GM18907 (cell line): ENCODE data around the gene ZNF484.
"Not testable (repeated sequence)": the region's sequence is repeated elsewhere in the genome, so short reads cannot be mapped to it uniquely, and the experiment has no call there.

Experiments
- ATAC-seq: cut with Tn5 transposase; IDR thresholded peaks from one replicate; pipeline ENCODE4 v1.9.1; 2021; ENCODE audit warnings: mild to moderate bottlenecking, moderate library complexity; ENCODE audit not compliant: unreplicated experiment

ZNF484 gene

DNA sequence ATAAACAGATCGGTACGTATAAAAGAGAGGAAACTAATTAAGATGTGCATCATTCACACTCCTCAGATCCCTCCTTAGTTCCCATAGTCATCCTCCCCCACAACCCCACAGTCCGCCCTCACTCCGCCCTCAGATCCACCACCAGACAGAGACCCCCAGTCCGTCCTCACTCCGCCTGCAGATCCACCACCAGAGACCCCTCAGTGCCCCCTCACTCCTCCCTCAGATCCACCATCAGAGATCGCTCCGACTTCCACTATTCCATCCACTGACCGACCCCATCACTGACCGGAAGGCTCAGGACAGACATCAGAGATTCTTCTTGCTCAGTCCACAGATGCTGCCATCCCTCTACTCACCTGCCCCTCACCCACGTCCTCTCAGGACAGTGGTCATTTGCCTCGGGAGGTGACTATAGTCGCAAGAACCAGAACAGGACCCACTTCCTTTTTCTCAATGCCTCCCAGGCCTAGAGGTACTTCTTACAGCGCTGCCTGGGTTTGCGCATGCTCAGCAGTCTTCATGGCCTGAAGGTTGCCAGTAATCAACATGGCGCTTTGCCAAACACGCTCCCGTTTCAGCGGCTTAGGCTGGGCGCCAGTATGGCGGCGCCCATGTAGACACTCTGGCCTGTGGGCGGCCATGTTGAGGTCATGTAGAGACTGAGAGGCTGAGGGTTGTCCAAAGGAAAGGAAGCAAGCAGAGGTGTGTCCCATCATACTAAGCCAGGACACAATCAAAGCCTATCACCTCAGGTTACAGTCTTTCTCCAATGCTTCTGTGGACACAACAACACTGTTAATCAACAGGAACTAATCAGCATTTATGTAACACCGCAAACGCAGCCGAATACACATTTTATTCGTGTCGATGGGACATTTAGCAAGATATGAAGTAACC, at the start of gene ZNF484:
Gene ZNF484, minus strand, starts transcription at position 508 of the 900 bp plus-strand sequence. CDS start 3,009 bp downstream, outside the sequence.
- ATAC-seq, result peak; percentile 98

DNA sequence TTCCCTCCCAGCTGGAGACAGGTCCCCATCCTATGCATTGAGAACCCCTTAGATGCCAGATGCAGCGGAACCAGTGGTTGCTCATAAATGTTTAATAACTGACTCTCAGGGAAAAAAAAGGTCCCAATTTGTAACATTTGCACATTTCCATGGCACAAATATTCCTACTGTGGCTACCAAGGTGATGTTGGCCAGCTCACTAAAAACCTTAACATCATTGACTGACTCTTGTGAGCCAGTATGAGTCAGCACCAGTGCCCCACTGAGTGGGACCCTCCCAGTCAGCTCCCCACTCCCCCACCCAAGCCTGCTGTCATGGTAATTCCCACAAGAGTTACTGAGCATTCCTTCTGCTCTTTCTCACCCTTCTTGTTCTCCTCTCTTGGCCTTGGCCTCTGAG, 42.6 kb upstream of the ZNF484 start:
- ATAC-seq, result no peak

DNA sequence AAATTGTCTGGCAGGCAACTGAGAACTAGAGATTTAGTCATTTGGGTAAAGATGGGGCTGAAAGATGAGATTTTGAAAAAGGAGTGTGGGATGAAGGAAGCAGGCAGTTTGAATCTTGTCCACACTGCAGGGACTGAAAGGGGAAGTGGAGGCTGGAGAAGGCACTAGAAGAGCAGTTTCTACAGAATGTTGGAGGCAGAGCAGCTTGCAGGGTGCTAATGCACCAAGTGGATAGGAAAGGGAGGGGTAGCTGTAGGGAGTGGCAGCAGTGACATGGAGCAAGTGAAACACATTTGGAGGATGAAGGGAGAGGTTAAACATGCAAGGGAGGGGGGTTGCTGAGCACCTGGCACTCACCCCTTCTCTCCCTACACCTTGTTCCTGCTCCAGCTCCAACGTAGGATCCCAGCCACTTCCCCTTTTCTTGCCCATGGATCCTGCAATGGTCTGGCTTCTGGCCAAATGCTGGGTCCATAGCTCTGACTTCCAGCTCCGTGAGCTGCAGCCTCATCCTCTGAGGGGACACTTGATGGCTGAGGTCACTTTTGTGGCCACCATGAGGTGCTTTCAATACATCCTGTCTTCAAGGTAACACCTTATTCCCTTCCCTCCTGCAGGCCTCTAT, 39.5 kb upstream of the ZNF484 start:
- no peak for ATAC-seq

DNA sequence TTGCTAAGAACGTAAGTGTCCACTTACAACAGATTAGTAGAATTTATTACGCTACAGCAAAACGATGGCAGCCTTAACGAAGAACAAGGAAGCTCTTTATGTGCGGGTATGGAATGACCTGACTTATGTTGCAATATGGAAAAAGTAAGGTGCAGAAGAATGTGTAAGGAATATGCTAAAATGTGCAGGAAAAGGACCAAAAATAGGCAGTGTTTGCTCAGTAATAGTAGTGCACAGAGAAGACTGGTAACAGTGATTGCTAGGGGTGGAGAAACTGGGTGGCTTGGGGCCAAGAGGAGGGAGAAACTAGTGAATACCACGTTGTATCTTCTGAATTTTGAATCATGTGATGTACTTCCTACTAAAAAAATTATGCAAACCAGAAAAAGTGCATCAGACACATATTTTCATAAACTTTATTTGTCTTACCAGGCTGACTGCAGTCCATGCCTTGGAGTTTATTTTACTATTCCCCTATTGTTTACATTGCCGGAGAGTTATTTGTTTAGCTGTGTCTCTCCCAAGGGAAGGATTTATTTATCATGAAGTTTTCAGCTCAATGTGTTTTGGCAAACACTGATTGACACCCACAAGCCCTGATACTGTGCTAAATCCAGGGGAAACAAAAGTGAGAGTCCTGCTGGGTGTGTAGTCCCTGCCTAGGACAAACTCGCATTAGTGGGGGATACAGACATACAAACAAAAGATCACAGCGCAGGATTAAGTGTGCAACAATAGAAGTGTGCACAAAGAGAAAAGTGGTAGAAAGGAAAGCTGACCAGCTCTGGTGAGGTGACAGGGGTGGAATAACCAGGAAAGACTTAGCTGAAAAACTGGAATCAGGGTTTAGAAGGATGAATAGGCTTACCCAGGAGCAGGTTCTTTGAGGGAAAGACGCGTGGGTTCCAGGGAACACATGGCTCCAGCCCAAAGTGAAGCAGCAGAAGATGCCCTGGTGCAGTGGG, 34.0 kb upstream of the ZNF484 start:
- ATAC-seq, result no peak

DNA sequence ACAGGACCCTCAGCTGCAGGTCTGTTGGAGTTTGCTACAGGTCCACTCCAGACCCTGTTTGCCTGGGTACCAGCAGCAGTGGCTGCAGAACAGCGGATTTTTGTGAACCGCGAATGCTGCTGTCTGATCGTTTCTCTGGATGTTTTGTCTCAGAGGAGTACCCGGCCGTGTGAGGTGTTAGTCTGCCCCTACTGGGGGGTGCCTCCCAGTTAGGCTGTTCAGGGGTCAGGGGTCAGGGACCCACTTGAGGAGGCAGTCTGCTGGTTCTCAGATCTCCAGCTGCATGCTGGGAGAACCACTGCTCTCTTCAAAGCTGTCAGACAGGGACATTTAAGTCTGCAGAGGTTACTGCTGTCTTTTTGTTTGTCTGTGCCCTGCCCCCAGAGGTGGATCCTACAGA, 27.3 kb upstream of the ZNF484 start:
- not testable (repeated sequence) for ATAC-seq

DNA sequence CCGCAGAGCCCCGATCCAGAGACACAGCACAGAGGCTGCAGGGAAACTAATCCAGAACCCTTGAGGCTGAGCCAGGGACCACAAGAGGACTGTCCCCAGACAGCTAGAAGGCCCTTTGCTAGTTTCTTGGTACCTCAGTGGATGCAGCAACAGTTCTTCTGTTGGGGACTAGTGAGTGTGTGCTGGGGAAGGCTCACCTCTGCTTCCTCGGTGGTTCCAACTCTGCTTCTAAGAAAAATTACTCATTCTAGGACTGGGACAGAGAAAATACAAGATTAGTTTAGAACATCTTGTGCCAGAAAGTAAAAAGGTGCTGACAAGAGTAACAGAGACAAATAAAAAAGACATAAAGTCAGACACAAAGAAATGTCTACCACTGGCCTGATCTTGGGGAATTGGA, 19.5 kb upstream of the ZNF484 start:
- ATAC-seq, result no peak

DNA sequence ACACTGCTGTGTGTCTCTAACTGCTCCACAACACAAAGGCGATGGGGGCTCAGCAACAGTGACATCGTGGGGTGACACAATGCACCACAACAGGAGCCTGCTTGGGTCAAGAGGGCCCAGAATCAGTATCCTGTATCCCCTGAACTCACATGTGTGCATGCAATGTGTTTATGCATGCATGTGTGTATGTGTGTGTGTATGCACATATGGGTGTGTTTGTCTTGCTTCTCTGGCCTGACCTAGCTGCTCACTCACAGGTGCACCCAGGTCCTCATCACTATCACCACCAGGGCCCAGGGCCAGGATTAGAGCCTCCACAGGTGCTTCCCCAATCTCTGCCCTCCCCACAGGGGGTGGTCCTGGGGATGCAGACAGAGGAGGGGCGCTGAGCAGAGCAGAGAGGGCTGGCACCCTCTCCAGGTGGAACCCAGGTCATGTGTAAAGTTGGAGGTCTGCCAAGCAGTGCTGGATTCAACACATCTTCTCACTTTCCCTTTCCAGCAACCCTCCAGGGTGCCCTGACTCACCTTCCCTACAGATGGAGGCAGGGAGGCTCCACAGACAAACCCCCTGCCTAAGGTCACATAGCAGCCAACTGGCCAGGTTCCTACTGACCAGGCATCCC, 18.1 kb upstream of the ZNF484 start:
- ATAC-seq, result no peak

DNA sequence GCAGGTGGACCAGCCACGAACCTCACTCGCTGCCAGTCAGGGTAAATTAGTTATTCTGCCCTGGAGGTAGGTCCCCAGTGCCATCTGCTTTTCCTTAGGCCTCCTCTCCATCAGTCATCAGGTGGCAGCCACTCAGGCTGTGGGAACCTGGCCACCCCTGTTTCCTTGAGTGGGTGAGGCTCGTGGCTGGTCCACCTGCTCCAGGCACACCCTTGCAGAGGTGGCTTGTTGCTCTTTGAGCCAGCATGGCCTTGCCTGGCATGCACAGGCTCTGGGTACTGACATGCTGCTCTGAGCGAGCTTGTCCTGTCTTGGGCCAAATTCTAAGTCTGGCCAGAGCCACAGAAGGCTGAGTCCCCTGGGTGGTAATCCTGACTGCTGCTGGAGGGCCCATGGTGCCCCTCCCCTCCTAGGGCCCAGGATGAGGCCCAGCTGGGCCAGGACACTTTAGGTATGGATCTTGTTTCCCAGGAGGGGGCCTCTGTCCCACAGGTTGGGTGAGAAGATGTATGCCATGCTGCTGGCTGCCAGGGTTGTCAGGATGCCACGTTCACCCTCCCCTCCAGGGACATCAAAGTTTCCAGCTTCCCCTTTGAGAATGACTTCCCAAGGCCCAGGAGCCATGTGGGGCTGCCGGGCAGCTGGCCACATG, 17.0 kb upstream of the ZNF484 start:
- no peak for ATAC-seq

DNA sequence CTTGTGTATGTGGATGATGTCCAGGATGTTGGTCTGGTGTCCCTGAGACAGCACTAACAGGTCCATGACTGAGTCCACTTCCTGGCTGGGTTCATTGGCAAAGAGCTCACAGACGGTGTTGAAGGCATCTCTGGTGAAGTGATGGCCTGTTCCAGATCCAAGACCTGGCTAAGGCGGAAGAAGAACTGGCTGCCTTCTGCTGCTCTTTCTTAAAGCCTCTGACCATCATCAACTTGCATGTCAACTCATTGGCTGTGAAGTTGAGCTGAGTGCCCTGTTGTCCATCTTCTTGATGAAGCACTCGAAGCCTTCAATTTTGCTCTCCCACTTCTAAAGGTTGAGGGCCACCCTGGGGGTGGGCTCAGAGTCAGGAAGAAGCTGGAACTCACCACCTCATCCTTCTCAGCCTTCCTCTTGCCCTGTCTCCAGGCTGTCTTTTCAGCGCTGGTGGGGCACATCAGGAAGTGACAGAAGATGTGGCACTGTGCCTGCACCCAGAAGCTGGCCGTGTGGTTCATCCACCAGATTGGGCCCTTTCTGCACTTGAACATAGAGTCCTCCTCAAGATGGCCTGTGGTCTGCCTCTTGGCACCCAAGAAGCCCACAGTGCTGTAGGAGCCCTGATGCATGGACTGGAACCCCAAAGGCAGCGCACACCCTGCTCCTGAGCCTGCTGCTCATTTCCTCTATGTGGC, 16.2 kb upstream of the ZNF484 start:
- not testable (repeated sequence) for ATAC-seq

DNA sequence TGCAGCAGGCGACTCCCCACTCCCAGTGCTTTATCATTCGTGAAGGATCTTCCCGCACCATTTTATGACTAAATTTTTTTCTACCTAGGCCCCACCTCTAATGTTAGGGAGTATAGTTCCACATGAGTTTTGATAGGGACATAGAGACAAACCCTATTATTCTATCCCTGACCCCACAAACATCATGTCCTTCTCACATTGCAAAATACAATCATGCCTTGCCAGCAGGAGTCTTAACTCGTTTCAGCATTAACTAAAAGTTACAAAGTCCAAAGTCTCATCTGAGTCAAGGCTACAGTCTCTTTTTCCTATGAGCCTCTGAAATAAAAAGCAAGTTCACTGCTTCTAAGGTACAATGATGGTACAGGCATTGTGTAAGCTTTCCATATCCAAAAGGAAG, 14.4 kb upstream of the ZNF484 start:
- ATAC-seq, result not testable (repeated sequence)

DNA sequence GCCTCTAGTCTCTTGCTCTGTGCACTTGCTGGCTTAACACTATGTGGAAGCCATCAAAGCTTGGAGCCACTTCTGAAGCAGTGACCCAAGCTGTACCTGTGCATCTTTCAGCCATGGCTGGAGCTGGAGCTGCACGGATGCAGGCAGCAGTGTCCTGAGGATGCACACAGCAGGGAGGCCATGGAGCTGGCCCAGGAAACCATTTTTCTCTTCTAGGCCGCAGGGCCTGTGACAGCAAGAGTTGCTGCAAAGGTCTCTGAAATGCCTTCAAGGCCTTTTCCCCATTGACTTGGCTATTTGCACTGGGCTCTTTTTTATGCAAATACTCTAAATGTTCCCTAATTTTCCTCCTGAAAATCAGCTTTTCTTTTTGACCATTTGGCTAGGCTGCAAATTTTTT, 12.9 kb upstream of the ZNF484 start:
- ATAC-seq, result no peak

DNA sequence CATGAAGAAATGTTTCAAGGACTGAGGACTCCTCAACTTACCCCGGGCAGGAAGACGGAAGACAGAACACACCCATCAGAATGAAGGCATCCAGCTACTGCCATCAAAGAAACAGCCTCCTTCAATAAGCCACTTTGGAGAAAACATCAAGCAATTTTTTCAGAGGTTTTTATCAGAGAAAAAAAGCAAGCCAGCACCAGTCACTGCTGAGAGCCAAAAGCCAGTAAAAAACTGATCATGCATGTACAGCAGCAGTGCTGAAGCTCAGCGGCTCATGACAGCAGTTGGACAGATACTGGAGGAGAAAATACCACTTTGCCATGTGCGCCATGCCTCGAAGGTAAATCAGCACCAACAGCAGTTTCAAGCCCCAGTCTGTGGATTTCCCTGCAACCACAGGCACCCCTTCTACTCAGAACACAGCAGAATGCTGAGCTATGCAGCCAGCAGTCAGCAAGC, 10.1 kb upstream of the ZNF484 start:
- no peak for ATAC-seq

DNA sequence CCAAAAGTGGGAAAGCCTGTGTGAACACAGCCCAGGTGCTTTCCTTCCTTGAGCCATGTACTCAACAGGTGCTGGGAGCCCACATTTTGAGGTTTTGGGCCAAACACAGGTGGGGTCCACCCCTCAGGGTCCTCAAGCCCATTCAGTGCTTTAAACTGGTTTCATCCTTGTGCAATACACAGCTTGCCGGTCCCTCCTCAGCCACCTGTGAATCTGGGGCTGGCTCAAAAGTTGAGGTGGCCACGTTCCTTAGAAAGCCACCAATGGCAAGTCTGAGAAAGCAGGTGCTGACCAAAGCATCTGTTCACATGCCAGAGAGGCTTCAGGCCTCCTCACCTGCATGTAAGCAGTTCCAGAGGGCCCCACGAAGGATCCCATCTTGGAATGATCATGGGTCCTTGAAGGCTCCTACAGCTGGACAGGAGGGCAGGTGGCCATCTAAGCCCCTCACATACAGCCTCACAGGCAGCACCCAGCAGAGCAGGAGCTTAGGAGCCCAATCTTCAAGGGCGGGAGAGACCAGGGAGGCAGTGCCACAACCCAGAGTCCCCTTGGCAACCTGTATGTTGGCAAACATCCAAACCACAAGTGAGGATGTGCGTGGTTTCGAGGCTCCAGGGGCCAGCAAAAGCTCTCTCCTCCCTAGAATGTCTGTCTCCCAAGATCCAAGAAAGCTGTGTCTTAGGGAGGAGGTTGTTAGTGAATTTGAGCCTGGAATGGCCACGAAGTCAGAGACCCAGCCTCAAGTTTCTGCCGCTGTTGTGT, 9.2 kb upstream of the ZNF484 start:
- not testable (repeated sequence) for ATAC-seq

DNA sequence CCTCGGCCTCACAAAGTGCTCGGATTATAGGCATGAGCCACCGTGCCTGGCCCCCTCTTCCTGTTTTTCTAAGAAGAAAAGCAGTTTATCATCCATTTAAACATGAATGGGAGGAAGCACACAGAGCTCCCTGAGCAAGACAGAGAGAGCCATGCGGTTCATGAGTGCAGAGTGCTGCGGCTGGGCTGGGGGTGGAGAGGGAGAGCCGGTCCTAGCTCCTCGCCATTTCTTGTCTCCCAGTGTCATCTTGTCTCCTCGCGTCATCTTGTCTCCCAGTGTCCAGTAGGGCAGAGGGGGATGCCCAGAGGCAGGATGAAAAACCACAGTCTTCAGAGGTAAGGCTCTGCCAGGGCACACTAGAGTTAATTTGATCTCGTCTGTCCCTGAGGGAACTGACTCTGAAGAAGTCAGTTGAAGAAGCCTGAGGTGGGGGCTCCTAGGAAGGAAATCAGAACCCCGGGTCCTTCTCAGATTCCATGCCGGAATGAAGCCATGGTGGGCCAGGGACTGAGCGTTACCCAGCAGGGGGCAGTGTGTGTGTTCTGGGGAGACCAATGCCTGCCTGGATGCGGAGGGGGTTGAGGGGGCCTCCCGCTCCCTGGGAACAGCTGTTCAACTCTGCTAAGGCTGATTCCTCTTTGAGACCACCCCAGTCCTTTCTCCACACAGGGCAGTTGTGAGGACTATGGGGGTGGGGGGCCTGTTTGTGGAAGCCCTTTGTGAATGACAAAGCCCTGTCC, 6.0 kb upstream of the ZNF484 start:
- not testable (repeated sequence) for ATAC-seq

DNA sequence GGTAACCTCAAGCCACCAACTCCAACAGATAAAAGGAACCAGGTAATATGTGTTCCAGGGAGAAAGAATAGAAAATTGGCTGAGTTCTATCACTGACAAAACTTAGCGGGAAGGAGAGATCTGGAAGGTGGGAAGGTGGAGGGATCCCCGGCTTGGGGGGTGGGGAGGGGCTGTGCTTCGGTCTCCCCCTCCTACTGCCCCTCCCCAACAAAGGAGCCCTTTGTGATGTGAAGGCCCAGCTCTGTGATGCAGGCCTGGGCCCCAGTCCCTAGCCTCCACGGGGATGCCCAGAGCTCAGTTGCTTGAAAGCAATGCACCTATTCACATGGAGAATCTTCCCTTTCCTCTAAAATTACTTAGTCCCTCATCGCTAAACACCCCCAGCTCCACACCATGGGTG, 4.4 kb upstream of the ZNF484 start:
- no peak for ATAC-seq

DNA sequence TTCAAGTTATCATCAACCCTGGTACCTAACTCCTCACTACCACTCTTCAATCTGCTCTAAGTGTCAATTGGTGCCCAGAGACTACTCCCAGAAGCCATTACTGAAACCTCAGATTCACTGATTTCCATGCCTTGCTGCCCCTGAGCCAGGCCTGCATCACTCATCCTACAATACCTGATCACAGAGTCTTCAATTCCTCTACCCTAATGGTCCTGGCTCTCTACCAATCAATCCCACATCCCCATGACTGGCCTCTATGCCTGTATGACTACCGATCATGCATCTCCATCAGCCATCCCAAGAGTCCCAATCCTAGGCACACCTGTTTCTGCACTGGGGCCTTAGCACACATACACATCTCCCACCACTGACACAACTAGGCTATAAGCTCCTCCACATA, 2.5 kb downstream of the ZNF484 start:
- ATAC-seq, result no peak

DNA sequence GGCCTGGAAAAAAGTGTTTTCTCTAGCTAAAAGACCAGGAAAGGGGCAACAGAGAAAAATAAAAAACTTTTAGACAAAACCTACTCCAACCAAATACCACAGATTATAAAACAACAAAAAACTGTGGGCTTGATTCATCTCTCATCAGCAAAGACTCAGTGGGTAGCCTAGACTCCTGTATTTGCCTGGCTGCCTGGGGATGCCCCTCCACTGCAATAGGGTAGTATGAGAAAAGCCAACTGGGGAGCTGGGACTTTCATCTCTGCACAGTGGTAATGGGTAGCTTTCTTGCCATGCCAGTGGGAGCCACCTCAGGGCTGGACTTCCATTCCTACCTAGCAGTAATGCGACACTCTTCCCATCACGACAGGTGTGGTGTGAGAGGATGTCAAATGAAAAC, 7.5 kb downstream of the ZNF484 start:
- no peak for ATAC-seq

DNA sequence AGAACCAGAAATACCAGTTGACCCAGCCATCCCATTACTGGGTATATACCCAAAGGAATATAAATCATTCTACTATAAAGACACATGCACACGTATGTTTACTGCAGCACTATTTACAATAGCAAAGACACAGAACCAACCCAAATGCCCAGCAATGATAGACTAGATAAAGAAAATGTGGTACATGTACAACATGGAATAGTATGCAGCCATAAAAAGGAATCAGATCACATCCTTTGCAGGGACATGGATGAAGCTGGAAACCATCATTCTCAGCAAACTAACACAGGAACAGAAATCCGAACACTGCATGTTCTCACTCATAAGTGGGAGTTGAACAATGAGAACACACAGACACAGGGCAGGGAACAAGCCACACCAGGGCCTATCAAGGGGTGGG, 11.2 kb downstream of the ZNF484 start:
- ATAC-seq, result not testable (repeated sequence)
